HepG2 (cell line): Measurements from ENCODE around the gene INHBE. TPM values are rescaled to one million over a fixed set of nuclear protein-coding genes. Genes with fewer than 3 reads are reported as not detected.

Source experiments
- ARID4A ChIP-seq: sonication (generic); formaldehyde crosslinking; IDR thresholded peaks from 2 replicates; pipeline ENCODE4 v1.5.0; 2020; ENCODE audit warnings: mild to moderate bottlenecking, missing genetic modification reagents, borderline replicate concordance
- ARNT ChIP-seq: fragments of 450-650 bp; IDR thresholded peaks from 2 replicates; pipeline ENCODE4 v1.6.1; 2017
- ATF5 ChIP-seq: sonication (generic); formaldehyde crosslinking; IDR thresholded peaks from 2 replicates; pipeline ENCODE4 v1.4.0; 2020; ENCODE audit warnings: mild to moderate bottlenecking, low read depth, missing genetic modification reagents
- HDAC1 ChIP-seq: sonication (generic); formaldehyde crosslinking; IDR thresholded peaks from 2 replicates; pipeline ENCODE4 v1.5.1; 2020; ENCODE audit warnings: mild to moderate bottlenecking, missing genetic modification reagents
- MYC ChIP-seq: sonication (generic); formaldehyde crosslinking; IDR thresholded peaks from 2 replicates; pipeline ENCODE4 v1.9.0; 2021; ENCODE audit warnings: missing genetic modification reagents, borderline replicate concordance
- PAXIP1 ChIP-seq: sonication (generic); formaldehyde crosslinking; conservative IDR thresholded peaks from 2 replicates; pipeline ENCODE4 v1.4.0; 2020; ENCODE audit warnings: mild to moderate bottlenecking, missing genetic modification reagents, moderate library complexity
- SMAD1 ChIP-seq: sonication (generic); formaldehyde crosslinking; IDR thresholded peaks from 2 replicates; pipeline ENCODE4 v1.4.0; 2020; ENCODE audit warnings: missing genetic modification reagents, low read depth, mild to moderate bottlenecking, borderline replicate concordance
- SMARCC2 ChIP-seq: fragments of 450-650 bp; IDR thresholded peaks from 2 replicates; pipeline ENCODE4 v1.6.1; 2017; ENCODE audit warnings: antibody characterized with exemption, mild to moderate bottlenecking
- TSC22D2 ChIP-seq: sonication (generic); formaldehyde crosslinking; IDR thresholded peaks from 2 replicates; pipeline ENCODE4 v1.5.1; 2020; ENCODE audit warnings: missing genetic modification reagents, mild to moderate bottlenecking, borderline replicate concordance
- ZBTB21 ChIP-seq: sonication (generic); formaldehyde crosslinking; IDR thresholded peaks from 2 replicates; pipeline ENCODE4 v1.4.0; 2020; ENCODE audit warnings: missing genetic modification reagents
- ZBTB34 ChIP-seq: sonication (generic); formaldehyde crosslinking; IDR thresholded peaks from 2 replicates; pipeline ENCODE4 v1.8.0; 2022; ENCODE audit warnings: mild to moderate bottlenecking, missing genetic modification reagents
- ZFP1 ChIP-seq: IDR thresholded peaks from 2 replicates; pipeline ENCODE4 v1.6.1; 2016
- ZNF138 ChIP-seq: sonication (generic); formaldehyde crosslinking; IDR thresholded peaks from 2 replicates; pipeline ENCODE4 v1.5.0; 2020; ENCODE audit warnings: mild to moderate bottlenecking, low read depth, missing genetic modification reagents
- ZNF550 ChIP-seq: sonication (generic); formaldehyde crosslinking; IDR thresholded peaks from 2 replicates; pipeline ENCODE4 v1.4.0; 2020; ENCODE audit warnings: mild to moderate bottlenecking, missing genetic modification reagents, borderline replicate concordance
- ZNF781 ChIP-seq: sonication (generic); formaldehyde crosslinking; IDR thresholded peaks from 2 replicates; pipeline ENCODE4 v1.5.1; 2020; ENCODE audit warnings: borderline replicate concordance, mild to moderate bottlenecking, missing genetic modification reagents; ENCODE audit errors: not compliant biosample characterization
- ZSCAN31 ChIP-seq: sonication (generic); formaldehyde crosslinking; IDR thresholded peaks from 2 replicates; pipeline ENCODE4 v1.5.0; 2020; ENCODE audit warnings: low read depth, mild to moderate bottlenecking, missing genetic modification reagents
- polyA plus RNA-seq, 8 experiments: library from polyadenylated mRNA; depleted of rRNA in 3 of 8; stranded (reverse) in 7 of 8; unstranded in 1 of 8; fragments of >200 nt; fragmentation: Illumina TruSeq in 4 of 8; extraction: Trizol in 4 of 8; gene quantifications; 2 replicates each; pipeline versions ENCODE4 v1.2.1 to v1.2.3, GENCODE V29; 2011 to 2016; ENCODE audit warnings: low read depth in 4 of 8, missing spikeins in 1 of 8, mixed read lengths in 1 of 8; ENCODE audit not compliant: insufficient read depth in 1 of 8
- total RNA-seq, 5 experiments: library from RNA; depleted of rRNA; stranded (reverse); fragments of >200 nt; fragmentation: Illumina TruSeq; extraction: Trizol; gene quantifications; 2 replicates each; pipeline ENCODE4 v1.2.3, GENCODE V29; 2016; ENCODE audit warnings: low read depth in 1 of 5
- TF ChIP-seq, protein P1 (sequence below): conservative IDR thresholded peaks from 2 replicates; pipeline ENCODE4 v1.6.1; 2018; ENCODE audit warnings: missing genetic modification reagents

INHBE gene
- total and polyA plus RNA-seq, 2 of the 13 experiments (the other 11 are each of a cell fraction or from before 2014, with no cell fraction given) = 17.0 to 32.0 TPM

DNA sequence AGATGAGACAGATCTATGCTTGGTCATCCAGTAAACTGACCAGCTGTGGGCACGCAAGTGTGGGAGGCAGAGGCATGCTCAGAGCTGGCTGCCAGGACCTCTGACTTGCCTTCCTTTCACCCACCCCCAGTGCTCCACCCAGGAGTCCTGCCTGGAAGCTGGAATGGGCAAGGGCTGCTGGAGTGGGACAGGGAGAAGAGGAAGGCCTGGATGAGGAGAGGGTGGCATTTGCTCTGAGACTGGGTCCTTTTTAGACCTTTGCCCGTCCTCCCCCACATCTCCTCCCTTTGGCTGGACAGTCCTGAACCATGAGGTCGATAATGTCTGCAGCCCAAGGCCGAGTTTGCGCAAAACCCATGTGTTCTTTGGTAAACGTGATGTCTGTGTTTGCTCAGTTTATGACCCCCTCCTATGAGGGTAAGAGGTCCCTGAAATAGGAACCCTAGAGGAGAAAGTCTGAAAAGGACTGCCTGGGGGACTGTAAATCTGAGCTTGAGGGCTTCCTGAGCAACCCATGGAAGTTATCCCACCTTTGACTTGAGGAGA lies 3.8 kb upstream of the INHBE start (continued):
- TF ChIP-seq TSC22D2 = no peak
- peak; percentile 99 for TF ChIP-seq PAXIP1 (CRISPR knock-in tag)
- TF ChIP-seq ZSCAN31 = peak; percentile 68; the same call in 1 of the 2 replicates
- no peak for TF ChIP-seq SMARCC2
- TF ChIP-seq ZBTB34 (CRISPR knock-in tag) = peak; percentile 91
- TF ChIP-seq ARID4A (CRISPR knock-in tag) = peak; percentile 84; the same call in 1 of the 2 replicates
- TF ChIP-seq, protein P1, sequence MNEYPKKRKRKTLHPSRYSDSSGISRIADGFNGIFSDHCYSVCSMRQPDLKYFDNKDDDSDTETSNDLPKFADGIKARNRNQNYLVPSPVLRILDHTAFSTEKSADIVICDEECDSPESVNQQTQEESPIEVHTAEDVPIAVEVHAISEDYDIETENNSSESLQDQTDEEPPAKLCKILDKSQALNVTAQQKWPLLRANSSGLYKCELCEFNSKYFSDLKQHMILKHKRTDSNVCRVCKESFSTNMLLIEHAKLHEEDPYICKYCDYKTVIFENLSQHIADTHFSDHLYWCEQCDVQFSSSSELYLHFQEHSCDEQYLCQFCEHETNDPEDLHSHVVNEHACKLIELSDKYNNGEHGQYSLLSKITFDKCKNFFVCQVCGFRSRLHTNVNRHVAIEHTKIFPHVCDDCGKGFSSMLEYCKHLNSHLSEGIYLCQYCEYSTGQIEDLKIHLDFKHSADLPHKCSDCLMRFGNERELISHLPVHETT (CRISPR knock-in tag) = peak; percentile 71; the same call in 1 of the 2 replicates
- TF ChIP-seq ZNF550 (CRISPR knock-in tag) = no peak
- TF ChIP-seq ARNT = no peak
- no peak for TF ChIP-seq ZNF138 (CRISPR knock-in tag)
- TF ChIP-seq SMAD1 (CRISPR knock-in tag) = peak; percentile 56; the same call in 1 of the 2 replicates
- TF ChIP-seq MYC (CRISPR knock-in tag) = peak; percentile 95
- TF ChIP-seq ZFP1 = peak; percentile 93
- peak; percentile 97 for TF ChIP-seq HDAC1 (CRISPR knock-in tag)
- peak; percentile 58; the same call in 1 of the 2 replicates for TF ChIP-seq ZBTB21 (CRISPR knock-in tag)
- peak; percentile 66 for TF ChIP-seq ZNF781
- TF ChIP-seq ATF5 (CRISPR knock-in tag) = 0 out of 2 replicates have a peak, but pooled peaks have one; percentile 40
